ENCODE results near the gene MNT.

DNA sequence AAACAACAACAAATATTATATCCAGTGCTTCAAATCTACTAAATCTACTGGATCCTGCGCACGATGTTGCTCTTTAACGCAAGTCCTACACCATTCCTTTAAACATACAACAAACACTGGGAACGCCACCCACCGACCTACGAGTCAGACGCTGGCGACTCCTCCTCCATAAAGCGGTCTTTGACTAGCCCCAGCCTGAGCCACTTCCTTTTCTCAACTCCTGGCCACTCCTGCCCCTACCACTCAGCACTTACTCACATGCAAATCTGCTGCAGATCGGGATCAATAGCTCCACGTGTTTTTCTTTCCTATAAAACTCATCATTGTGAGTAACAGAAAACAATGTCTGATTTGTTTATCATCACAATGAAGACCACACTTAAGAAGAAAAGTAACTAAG lies 32.8 kb upstream of the MNT start:
- TF ChIP-seq, protein P1, sequence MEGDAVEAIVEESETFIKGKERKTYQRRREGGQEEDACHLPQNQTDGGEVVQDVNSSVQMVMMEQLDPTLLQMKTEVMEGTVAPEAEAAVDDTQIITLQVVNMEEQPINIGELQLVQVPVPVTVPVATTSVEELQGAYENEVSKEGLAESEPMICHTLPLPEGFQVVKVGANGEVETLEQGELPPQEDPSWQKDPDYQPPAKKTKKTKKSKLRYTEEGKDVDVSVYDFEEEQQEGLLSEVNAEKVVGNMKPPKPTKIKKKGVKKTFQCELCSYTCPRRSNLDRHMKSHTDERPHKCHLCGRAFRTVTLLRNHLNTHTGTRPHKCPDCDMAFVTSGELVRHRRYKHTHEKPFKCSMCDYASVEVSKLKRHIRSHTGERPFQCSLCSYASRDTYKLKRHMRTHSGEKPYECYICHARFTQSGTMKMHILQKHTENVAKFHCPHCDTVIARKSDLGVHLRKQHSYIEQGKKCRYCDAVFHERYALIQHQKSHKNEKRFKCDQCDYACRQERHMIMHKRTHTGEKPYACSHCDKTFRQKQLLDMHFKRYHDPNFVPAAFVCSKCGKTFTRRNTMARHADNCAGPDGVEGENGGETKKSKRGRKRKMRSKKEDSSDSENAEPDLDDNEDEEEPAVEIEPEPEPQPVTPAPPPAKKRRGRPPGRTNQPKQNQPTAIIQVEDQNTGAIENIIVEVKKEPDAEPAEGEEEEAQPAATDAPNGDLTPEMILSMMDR (conservative IDR thresholded peaks at IDR 0.05; ENCODE audit: low read depth, low read length), result no peak
- no peak for TF ChIP-seq EZH2 (IDR thresholded peaks at IDR 0.05; ENCODE audit: borderline replicate concordance, low read depth, low read length, poor library complexity, severe bottlenecking)

Measured in A673 (cell line).